AML-193 (cell line): ENCODE data around the gene CHD6.
"Not testable (repeated sequence)": the region's sequence is repeated elsewhere in the genome, so short reads cannot be mapped to it uniquely, and the experiment has no call there.

Source experiments
- DNase-seq, 2 experiments: peaks; one replicate each; lab custom pipeline; 2025; lab: John Stamatoyannopoulos, UW

The CHD6 gene

GRCh38 chr20:41547221-41547620 is 71.0 kb downstream of the CHD6 start:
- DNase-seq, result no peak

GRCh38 chr20:41546535-41546934 is 71.6 kb downstream of the CHD6 start:
- no peak for DNase-seq

- DNase-seq, result no peak
Observed at GRCh38 chr20:41544472-41544871, 73.7 kb downstream of the CHD6 start.

GRCh38 chr20:41540918-41541317 is 77.3 kb downstream of the CHD6 start:
- no peak for DNase-seq

DNA sequence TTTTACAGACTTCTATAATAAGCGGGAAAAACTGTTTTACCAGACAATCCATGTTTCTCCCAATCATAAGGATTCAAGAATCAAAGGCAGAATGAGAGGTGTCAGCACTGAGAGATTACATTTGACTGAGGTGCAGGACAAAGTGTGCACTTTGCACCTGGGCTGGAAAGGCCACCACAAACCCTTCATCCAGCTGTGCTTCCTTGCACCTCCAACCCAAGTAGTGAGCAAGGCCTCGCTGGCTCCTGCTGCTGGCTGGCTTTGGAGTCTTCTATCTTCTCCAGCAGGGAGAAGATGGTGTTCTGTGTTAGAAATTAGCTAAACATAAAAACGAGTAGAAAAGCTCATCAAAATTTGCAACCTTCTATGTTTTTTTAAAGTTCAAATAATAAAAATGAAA is 77.7 kb downstream of the CHD6 start:
- no peak for DNase-seq

DNA sequence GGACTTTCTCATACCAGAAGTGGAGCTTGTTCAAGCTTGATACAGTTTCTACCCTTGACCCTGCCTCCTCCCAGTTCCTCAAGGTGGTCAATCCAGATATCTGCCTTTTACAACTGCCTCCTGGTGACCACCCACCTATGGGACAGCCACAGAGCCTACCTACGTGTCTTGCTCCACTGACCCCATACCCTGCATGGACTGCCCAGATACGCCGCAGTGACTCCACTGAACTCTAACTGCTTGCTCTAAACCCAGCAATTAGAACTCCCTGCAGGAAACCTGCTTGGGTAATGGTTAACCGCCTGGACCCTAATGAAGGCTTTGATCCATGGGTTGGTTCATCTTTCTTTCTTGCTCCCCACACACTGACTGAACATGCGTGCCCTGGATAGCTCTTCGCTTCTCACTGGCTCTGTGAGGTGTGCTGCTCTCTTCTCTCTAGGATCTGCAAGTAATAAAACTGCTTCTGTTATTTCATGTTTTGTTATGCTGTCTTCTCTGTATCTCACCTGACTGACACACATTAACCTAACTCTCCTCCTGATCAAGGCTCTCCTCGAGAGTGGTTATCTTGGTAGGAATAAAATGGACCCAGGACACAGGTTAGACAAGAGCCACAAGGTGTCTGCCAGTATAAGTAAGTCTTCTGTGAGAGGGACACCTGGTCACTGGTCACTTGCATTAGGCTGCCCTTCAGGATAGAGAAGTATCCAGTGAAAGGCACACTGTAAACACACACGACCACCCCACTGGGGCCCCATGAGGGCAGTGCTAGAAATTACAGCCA is 79.2 kb downstream of the CHD6 start:
- DNase-seq, result no peak

GRCh38 chr20:41537865-41538264 is 80.3 kb downstream of the CHD6 start:
- DNase-seq, result no peak

DNA sequence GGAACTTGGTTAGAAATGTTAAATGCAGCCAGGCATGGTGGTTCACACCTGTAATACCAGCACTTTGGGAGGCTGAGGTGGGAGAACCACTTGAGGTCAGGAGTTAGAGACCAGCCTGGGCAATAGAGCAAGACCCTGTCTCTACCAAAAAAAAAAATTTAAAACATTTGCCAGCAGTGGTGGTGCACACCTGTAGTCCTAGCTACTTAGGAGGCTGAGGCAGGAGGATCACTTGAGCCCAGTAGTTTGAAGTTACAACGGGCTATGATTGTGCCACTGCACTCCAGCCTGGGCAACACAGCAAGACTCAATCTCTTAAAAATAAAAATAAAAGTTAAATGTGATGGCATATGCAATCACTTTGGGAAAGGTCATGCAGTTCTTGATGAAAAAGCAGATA is 82.6 kb downstream of the CHD6 start:
- DNase-seq, result not testable (repeated sequence)

DNA sequence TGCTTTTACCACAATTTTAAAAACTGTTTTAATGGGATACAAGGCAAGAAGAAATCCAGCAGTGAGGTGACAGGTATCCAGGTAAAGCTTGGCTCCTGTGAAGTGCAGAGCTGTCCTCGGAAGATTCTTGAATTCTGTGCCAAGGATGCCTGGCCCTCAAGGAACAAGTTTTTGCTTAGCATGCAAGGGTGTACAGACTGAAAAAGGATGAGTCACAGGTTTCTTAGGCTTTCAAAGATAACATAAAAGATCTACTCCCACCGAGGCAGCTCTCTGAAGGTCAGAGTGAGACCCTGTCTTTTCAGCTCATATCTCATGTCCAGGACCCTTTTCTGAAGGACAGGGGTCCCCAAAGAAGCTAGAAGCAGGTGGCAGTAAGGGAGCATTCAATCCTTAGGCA is 83.3 kb downstream of the CHD6 start:
- no peak for DNase-seq

DNA sequence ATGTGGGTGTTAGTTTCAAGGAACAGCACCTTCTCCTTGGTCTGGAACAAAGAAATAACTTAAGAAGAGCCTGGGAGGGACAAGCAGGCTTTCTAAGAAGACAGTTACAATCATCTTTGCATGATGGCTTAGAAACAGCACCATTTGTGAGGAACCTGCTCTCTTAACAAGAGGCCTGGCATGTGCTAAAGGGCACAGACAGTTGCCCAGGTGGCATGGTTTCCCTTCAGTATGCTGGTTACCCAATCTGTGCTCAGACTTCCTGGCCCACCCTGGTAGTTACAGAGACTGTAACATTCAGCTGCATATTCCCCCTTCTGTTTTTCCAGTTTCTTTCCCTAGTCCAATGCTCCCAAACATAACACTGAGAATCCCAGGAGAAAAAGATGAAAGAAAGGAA is 84.0 kb downstream of the CHD6 start:
- no peak for DNase-seq

GRCh38 chr20:41533537-41534136 is 84.5 kb downstream of the CHD6 start:
- DNase-seq, result no peak

GRCh38 chr20:41532935-41533334 is 85.2 kb downstream of the CHD6 start:
- DNase-seq, result no peak

GRCh38 chr20:41531518-41532275 is 86.5 kb downstream of the CHD6 start:
- DNase-seq, result no peak

DNA sequence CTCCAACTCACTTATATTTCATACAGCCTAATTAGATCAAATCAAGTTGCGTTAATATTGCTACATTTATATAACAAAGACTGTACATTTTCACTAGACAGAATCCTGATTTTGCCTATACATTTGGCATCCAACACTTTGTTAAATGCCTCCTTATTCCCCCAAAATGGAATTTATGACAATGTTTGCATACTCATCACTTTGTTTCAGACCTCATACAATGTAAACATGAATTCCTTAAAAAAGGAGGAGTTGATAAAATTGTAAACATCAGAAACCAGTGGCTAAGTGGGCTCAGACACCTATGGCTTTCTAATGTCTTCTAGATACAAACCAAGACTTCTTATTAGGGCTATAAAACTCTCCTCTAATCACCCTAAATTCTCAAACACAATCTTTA is 87.3 kb downstream of the CHD6 start:
- DNase-seq, result no peak

DNA sequence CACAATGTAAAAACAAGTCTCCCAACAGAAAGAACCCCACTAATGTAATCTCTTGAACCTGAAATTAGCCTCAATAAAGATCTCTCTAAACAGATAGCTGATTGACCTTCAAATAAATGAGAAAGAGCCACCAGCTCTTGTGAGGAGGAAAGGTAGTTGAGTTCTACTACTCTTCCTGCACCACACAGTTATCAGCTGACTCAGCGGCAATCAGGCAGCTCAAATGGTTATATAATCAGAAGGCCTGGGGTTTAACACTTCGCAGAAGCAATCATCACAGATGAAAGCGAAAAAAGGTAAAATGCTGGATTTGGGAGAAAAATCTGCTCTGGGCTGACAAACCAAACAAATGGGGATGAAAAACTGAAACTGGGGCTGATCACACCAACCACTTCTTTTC is 91.8 kb downstream of the CHD6 start:
- DNase-seq, result no peak

DNA sequence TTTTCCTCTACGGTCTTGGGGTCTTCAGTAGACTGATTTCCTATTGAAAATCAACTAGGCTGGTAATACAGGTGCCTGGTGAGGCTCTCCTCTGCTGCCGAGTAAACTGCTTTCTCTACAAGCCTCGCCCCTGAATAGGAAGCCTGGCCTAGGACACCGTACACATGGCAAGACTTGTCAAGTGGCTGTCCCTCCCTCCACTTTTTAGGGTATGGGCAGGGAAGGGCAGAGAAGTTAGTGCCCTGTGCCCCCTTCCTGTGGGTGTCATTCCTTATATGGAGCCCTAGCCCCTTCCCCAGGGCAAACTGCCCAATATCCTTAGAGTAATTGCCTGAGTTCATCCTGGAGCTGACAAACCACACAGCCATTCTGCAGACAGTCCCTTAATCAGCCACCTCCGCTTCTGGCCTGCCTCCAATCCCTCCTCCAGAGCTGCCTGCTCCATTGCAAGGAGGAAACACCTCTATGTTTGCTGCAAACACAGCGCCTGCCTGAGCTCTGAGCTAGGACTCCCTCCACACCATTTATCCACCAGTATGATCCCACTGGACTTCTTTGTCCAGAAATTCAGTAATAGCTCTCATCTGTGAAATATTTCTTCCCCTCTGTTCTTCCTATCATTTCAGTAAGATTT is 93.1 kb downstream of the CHD6 start:
- DNase-seq, result no peak

GRCh38 chr20:41523857-41524256 is 94.3 kb downstream of the CHD6 start:
- DNase-seq, result no peak

DNA sequence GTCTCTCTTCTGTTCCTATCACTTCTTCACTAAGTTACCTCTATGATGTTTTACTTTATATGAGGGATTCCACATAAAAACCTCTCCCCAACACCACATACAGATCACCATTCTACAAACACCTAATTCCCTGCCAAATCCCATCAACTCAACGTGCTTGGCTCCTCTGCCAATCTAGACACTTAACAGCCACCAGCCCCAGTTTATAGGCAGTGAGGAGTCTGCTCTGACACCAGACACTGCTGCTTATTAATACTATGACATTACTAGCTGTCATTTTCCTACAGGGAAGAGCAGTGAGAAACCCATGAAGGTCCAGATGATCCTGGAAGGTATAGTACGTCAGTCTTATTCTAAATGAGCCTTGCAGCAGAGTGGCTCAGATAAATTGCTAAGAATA is 104.3 kb downstream of the CHD6 start:
- no peak for DNase-seq

GRCh38 chr20:41512624-41513023 is 105.6 kb downstream of the CHD6 start:
- DNase-seq, result no peak

DNA sequence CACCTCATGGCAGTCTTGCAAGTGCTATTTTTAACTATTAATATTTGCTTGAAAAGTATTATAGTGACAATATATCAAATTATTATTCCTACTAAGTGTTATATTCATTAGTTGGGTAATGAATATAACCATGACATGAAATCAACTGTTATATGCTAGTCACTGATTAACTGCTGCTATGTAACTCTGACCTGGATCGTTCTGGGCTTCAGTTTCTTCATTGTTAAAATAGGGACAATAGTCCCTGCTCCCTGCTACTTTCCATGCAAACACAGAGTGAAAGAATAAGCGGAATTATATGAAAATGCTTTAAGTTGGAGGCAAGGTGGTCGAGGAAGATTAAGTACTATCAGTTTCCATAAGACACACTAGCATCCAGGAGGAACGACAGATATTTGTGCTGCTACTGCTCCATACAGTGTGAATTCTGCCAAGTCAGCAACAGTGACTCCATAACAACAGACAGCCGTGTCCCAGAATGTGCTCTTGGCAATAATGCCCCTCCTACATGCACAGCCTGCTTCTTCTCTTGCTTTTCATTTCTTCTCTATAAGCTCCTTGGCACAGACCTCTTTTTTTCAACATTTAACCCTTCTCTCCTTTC is 107.2 kb downstream of the CHD6 start:
- DNase-seq, result no peak

DNA sequence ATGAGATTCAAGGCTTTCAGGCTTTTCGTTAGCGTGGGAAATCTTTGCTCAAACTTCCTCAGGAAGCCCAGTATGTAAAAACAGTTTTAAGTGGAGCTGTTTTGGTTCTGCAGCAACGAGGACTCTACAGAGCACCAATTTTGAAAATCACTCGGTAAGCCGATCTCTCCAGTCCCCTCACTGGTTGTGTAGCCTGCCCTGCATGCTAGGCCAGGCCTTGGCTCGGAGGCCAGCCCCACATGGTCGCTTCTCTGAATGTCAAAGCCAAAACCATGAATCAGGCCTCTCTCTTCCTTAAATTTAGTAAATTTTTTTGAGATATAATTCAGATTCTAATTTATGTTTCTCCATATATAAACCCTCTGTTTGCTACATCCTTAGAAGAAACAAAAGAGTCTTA is 108.0 kb downstream of the CHD6 start:
- no peak for DNase-seq
